NCI-H82 (cell line): Measurements from ENCODE around the gene TSPAN3.

ENCODE experiments used
- DNase-seq: peaks from one replicate; lab custom pipeline; 2025; lab: John Stamatoyannopoulos, UW

The TSPAN3 gene

DNA sequence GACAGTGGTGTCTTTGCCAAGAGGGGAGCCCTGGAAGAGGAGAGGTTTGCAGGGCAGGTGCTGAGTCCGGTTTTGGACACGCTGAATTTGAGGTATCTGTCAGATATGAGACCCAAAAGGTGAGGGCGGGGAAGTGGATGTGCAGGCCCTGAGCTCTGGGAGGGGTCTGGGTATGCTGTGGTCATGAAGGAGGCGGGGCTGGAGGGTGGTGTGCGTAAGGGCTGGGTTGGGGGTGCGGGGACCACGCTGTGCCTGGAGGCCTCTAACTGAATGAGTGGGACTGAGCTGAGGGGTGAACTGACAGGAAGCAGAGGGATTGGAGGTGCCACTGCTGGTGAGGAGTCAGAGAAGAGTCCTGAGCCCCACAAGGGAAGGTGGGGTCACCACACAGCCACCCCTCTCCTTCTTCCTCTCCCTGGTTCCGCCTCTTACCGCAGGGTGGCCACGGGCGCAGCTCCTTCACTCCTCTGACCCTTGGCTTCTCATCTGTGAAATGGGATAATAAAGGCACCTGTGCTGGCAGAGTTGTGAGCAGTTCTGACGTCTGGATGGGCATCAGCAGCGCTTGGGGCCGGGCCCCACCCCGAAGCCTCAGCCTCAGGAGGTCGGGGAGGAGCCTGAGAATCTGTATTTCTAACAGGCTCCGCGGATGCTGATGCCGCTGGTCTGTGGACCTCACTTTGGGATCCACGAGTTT is 47.2 kb downstream of the TSPAN3 start:
- DNase-seq, result no peak

DNA sequence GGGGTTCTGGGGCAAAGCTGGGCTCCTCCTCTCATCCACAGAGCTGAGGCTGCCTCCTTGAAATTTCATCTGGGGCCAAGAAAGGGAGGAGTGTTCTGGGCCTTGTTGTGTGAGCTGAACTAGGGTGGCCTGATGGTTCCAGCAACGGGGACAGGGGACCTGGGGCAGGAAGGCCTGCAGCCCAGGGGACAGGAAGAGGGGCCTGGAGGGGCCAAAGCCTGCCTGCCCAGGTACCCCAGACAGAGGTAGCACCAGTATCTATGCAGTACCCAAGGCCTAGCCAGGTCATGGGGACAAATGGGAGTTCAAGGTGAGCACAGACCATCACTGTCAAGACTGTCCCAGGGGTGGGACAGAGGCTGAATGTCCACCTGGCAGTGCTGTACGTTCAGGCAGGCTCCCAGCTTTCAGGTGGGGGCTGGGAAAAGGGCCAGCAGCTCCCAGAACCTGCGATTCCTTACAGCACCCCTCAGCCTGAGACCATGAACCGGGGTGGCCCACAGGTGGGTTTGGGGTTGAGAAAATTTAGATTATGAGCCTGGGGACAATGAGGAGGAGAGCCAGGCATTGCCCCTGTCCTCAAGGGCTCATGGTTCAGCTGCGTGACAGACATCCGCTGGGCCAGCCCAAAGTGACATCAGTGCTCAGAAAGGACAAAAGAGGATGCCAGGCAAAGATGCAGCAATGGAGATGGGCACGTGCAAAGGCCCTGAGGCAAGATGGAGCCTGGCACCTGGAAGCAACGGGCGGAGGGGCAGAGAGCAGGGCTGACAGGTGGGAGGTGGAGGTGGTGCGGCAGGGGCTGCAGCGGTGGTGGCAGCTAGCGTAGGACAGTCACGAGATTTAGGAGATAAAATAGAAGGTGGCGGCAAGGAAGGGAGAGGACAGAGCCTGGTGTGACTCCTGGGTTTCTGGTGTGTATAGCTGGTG is 48.0 kb downstream of the TSPAN3 start:
- no peak for DNase-seq

DNA sequence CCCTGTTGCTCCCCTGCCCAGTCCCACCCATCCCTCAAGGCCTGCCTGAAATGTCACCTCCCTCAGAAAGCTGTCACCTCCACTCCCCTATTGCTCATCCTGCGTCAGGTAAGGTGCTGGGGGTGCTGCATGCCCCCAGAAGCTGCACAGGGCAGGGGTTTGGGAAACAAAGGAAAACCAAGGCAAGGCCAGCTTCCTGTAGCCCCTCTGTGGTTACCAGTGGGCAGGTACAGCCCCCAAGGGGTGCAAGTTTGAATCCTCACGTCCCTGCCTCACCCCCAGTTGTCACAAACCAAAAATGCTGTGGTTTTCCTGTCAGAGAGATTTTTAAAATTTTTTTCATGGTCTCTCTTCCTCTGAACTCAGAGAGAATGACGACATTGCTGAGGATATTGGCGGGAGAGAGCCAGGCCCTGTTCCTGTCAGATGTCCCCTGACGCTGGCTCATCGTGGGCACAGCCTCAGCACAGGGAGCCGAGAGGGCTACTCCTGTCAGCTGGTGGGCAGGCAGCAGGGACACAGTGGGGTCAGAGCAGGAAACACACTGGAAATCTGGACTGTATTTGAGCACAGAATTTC is 49.0 kb downstream of the TSPAN3 start:
- no peak for DNase-seq

DNA sequence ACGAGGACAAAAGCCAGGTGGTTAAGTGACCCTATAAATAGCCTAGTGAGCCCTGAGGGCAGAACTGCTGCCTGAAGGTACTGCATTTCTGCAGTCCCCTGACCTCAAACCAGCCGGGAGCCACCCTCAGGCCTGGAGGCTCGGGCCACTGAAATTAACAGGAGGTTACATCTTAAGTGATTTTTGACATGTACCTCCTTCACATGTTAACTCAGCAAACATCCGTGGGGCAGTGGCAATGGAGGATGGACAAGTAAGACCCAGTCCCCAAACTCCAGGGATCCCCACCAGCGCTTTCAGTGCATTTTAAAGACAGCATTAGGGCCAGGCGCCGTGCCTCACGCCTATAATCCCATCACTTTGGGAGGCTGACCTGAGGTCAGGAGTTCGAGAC is 49.8 kb downstream of the TSPAN3 start:
- no peak for DNase-seq

DNA sequence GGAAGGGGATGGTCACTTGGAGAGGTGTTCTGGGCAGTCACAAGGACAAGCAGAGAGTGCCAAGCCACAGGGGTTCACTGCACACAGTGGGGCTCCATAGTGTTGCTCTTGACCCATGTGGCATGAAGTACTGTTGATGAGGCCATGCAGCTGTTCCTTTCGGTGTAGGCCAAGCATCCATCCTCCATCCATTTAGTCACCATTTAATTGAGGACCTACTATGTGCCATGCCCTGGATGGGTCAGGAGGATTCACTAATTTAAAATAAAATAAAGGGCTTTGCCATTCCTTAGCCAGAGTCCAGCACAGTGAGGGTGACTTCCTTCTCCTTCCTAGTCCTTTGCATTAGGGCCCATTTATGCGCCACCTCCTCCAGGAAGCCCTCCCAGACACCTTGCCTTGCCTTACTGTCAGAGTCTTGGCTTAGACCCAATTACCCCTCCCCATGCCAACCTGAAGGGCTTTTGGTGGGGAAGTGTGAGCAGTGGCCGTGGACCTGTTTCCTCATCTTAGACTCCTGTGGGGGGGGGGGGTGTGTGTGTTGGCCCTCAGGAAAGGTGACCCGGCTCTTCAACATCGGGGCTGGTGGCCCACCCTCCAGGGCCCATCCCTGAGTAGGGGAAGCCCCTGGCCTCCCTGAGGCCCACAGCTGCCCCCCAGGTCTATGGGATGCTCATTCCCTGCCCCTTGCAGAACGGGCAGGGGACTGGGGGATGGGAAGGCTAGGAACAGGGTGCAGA is 50.4 kb downstream of the TSPAN3 start:
- DNase-seq, result no peak

DNA sequence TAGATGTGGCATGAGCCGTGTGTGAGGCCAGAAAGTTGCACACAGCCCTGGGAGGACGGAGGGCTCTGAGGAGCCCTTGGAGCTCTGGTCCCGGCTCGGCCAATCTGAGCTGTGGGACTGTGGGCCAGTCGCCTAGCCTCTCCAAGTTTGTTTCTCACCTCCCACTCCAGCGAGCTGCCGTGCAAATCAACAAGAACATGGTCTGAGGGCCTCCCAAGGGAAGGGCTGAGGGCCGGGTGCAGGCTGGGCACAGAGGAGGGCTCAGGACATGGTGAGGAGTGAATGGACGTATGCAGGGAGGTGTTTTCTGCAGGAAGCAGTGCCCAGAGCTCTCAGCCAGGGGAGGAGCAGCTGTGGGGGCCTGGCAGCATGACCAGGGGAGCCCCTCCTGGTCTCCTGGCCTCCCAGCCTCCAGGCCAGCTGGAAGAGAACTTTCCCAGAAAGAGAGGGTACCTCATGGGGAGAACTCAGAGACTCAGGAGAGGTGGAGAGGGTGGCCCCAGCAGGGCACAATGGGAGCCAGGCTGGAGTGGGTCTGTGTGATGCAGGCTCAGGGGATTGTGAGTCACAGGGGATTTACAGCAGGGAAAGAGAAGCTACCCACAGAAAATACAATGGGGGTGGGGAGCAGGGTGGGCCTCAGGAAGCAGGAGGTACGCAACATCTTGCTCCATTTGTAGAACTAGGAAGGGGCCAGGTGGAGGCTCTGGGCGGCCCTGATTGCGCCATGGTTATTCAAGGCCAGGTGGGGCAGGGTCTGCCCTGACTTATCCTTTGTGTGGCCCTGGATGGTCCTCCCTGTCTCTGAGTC is 51.2 kb downstream of the TSPAN3 start:
- DNase-seq, result peak; percentile 26

DNA sequence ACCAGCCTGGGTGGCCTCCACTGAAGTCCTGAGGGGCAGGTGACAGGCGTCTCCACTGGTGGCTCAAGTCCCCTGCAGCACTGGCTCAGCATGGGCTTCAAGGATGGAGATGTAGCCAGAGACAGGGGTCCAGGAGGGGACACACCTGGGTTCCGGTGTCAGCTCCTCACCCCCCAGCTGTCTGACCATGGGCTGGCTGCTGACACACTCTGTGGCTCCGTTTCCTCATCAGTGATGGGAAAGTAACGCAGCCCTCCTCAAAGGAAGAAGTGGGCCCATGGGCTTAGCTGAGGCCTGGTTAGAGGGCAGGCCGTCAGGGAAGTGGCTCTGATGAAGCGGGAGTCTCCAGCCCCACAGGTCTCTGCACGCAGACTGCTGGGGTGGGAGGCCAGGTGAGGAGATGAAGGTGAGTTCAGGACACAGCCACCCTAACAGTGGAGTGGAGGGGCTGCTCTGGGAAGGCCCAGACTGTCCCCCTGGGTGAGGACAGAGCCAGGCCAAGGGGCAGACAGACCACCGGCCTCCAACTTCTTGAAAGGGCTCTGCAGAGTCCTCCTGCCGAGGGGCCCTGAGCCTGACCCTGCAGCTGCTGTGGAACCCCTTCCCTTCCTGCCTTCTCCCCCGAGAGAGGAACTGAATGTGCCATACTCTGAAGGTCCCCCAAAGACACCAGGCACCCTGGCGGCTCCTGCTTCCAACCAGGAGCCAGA is 52.0 kb downstream of the TSPAN3 start:
- no peak for DNase-seq

DNA sequence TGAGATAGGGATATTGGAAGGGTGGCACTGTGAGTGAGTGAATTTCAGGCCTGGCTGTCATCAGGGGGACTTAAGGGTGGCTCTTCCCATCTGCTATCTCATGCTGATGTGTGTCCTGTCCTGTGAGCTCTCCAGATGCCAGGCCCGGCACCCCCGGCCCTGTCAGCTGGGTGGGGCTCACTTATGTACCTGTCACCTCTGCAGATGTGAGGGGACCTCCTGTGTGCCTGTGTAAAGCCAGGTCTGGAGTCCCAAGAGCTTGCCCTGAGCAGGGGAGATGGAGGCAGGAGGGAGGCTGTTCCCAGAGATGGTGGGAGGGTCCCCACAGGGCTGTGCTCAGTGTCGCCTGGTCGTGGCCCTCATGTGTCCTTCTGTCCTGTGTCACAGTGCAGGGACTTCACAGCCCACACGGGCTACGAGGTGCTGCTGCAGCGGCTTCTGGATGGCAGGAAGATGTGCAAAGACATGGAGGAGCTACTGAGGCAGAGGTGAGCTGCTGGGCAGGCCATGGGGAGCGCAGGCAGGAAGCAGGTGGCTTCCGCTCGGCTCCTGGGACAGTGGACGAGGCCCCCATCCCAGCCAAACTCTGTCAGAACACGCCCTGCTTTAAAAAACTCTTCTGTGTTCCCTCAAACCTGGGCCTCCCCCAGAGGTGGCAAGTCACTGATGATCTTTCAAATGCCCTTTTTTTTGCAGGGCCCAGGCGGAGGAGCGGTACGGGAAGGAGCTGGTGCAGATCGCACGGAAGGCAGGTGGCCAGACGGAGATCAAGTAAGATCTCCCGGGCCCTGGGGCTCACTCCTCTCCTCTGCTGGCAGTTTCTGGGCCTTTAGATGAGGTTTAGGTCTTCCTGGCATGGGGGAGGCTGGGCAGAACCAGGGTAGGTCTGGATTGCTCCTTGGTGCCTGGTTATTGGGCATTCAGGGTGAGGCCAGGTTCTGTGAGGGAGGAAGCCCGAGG is 52.9 kb downstream of the TSPAN3 start:
- no peak for DNase-seq

DNA sequence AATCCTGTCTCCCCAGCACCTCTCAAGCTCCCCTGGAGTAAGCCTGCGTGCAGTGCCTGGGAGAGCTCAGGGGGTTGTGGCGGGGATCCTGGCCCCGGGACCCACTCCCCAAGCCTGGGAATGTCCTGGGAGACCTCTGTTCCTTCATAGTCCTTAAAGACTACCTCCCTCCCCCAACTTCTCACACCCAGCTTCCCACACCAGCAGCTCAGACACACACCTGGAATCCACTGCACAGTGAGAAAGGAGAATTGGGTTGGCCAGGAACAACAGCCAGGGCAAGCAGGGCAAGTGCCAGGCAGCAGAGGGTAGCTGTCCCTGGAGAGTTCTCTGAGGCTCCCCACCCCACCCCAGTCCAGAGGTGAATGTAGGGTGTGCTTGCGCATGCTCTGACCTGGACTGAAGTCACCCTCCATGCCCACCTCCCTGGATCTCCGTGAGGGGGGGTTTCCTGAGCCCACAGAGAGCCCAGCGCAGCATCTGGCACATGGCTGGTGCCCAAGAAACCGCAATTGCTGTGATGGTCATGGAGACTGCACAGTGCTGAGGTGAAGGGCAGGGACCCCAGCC is 53.7 kb downstream of the TSPAN3 start:
- no peak for DNase-seq

DNA sequence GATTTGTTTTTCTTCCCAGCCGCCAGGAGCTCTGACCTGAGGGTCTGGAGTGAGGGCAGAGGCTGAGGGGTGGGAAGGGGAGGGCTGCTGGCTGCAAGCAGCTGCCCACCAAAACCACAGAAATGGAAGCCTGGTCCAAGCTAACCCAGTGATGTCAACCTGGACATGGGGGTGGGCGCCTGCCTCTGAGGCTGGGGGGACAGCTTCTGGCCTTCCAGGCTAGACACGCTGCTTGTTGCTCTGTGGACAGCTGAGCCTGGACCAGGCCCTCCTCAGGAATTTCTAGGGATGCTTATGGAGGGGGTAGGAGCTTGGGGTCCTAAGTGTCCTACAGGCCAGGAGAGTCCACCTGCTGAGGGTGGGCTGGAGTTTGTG is 54.6 kb downstream of the TSPAN3 start:
- DNase-seq, result no peak

DNA sequence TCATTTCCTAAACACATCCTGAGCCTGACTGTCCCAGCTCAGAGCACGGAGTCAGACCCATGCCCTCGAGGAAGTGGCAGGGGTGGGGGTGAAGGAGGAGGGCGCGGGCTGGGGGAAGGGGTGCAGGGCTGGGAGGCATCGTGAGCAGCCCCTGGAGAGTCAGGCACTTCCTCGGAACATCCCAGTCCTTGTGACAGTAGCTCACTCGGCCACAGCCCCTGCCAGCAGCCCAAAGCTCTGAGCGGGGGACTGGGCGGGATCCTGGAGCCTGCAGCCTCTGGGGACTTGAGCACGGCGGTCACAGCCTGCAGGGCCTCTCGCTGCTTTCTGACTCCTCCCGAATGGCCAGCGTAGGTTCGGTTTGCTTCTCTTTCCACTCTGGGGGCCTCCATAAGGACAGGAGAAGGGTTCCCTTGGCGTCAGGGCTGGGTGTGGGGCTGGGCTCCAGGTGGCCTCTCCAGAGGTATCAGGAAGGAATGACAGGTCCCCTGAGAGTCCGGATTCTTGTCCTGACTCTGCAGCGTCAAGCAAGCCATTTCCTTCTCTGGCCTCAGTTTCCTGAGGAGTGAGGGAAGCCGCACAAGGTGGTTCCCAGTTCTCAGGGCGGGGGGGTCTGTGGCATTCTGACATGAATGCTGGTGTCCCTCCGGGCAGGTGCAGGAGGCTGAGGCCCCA is 55.1 kb downstream of the TSPAN3 start:
- DNase-seq, result no peak

DNA sequence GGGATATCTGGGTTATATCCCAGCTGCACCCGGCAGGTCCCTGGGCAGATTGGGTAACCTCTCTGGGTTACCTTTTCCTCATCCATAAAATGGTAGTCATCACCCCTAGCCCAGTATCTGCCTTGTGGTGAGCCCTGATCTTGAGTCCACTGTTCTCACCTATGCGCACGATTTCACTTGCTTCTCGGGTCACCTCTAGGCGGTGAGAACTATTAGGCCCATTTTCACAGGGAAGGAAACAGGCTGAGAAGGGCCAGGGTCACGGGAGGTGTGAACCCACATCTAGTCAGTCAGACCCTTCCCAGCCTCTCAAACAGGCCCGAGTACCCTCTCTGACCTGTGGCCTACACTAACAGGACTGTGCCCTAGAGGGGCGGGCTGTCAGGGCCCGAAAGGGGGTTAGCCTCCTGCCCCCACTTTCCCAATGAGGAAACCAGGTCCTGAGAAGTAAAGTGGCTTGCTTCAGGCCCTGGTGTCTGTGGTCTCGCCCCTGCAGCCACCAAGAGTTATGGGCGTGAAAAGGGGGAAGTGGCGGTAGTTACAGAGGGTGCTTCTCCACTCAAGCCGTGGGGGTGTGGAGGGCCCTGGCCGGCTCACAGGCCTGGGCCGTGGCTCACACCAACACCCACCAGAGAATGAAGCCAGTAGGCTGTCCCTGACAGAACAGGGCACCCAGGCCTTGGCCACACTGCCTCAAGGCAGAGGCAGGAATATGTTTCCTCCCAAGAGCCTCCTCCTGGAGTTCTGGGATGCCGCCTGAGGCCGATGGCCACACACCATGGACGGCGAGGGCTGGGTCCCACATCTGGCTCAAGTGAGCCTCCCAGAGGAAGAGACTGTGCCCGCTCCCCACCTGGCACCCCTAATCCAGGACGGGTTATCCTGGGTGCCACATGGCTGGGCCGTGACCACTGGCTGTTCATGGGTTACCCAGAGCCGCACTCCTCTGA is 56.5 kb downstream of the TSPAN3 start:
- DNase-seq, result no peak

DNA sequence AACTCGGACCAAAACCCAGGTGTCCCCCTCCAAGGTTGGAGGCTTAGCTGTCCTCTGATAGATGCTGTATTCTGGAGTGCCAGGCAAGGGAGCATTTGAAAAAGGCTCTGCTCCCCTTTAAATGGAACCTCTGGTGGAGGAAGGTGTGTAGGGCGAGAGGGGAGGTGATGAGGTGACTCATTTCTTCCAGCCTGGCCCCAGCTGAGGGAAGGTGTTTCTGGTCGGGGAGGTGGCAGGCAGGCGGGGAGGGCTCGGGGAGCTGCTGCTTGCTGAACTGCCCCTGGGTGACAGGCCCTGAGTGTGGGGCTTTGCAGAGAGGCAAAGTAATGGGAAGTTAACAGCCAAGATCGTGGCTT is 57.2 kb downstream of the TSPAN3 start:
- no peak for DNase-seq

DNA sequence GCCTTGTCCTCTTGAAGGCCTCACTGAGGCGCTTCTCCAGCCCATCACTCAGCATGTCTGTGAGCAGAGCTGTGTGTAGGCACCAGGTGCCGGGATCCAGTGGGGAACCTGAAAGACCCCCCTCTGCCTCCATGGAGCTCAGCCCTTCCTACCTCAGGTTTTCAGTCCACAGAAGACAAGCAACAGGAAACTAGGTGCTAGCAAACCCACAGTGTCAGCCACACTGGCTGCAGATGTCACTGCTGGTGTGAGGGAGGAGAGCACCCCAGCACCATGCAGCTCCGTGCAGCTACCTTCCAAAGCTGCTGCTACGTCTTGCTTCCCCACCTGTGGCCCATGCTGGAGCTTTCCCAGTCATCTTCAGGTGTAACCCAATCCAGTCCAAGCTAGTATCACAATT is 58.0 kb downstream of the TSPAN3 start:
- DNase-seq, result no peak

DNA sequence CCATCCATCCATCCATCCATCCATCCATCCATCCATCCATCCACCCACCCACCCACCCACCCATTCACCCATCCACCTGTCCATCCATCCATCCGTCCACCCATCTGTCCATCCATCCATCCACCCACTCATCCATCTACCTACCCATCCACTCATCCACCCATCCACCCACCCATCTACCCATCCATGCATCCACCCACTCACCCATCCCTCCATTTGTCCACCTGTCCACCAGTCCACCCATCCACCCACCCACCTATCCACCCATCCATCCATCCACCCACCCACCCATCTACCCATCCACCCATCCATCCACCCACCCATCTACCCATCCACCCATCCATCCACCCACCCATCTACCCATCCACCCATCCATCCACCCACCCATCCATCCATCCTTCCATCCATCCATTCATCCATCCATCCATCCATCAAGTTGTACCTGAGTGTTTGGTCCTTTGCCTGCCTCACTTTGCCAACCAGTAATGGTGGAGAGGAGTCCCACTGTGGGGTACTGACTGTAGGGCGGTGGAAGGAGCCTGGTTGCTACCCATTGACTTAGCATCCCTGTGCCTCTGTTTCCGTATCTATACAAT is 58.7 kb downstream of the TSPAN3 start:
- no peak for DNase-seq

DNA sequence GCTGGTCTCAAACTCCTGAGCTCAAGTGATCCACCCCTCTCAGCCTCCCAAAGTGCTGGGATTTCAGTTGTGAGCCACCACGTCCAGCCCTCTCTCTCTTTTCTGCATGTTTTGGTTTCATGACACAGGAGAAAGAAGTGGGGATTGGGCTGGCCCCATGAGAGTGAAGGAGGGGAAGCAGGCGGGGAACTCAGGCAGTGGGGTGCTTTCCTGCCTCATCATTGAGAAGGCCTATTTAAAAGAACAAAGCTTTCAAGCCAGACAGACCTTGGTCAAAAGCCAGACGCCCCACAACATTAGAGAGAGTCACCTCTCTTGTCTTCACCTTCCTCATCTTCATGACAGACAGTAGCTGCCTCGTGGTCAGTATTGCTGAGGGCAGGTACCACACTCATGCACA is 60.1 kb downstream of the TSPAN3 start:
- no peak for DNase-seq

DNA sequence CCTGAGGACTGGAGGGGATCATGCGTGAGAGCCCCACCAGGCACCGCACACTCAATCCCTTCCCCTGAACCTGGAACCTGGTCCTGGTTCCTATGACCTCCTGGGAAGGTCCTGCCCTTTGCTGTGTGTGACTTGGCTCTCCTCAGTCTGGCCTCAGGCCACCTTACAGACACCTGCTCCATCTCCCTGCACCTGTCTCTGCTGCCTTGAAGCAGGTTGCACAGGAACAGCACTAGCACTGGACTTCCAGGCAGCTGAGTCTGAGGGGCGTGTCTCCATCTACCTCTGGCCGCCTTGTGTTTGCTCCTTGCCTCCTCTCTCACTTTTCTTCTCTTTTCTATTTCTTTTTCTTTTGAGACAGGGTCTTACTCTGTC is 60.6 kb downstream of the TSPAN3 start:
- DNase-seq, result no peak
